BLaER1 (cell line): ENCODE measurements around the gene FASTKD3.
A peak's percentile ranks its signal among the peaks of the same experiment; 100 is the strongest.
"Not testable (repeated sequence)": the region's sequence is repeated elsewhere in the genome, so short reads cannot be mapped to it uniquely, and the experiment has no call there.

Experiments
- H3K27ac ChIP-seq: shearing (Covaris generic); formaldehyde crosslinking; 2 replicates; pipeline ENCODE4 v1.8.1; 2022
- H3K27me3 ChIP-seq: shearing (Covaris generic); formaldehyde crosslinking; 2 replicates; pipeline ENCODE4 v1.8.1; 2022
- H3K36me3 ChIP-seq: shearing (Covaris generic); formaldehyde crosslinking; 2 replicates; pipeline ENCODE4 v1.8.1; 2022
- H3K4me1 ChIP-seq: shearing (Covaris generic); formaldehyde crosslinking; 2 replicates; pipeline ENCODE4 v1.8.1; 2022
- H3K4me2 ChIP-seq: shearing (Covaris generic); formaldehyde crosslinking; 2 replicates; pipeline ENCODE4 v1.8.1; 2022
- H3K4me3 ChIP-seq: shearing (Covaris generic); formaldehyde crosslinking; 2 replicates; pipeline ENCODE4 v1.8.1; 2022
- H3K9ac ChIP-seq: shearing (Covaris generic); formaldehyde crosslinking; 2 replicates; pipeline ENCODE4 v1.8.1; 2022
- H3K9me3 ChIP-seq: shearing (Covaris generic); formaldehyde crosslinking; 2 replicates; pipeline ENCODE4 v1.8.1; 2022
- H4K20me1 ChIP-seq: shearing (Covaris generic); formaldehyde crosslinking; 2 replicates; pipeline ENCODE4 v1.8.1; 2022
- Cebpa-rat ChIP-seq: shearing (Covaris generic); IDR thresholded peaks from 2 replicates; pipeline ENCODE4 v1.8.1; 2022

The FASTKD3 gene

GRCh38 chr5:7868773-7869473, at the start of gene FASTKD3, which contains the start of gene MTRR:
FASTKD3 (minus strand) TSS chr5:7869031; CDS start chr5:7868083, 948 bp downstream.
MTRR (plus strand) TSS chr5:7869148; CDS start chr5:7870795, 1,647 bp downstream.
- Histone ChIP-seq H3K36me3 (peaks cover 28% of the 10 kb centered on the region), H3K4me2 (peak within 1 kb of the TSS; percentile 88), H4K20me1 (peaks cover 49% of the 10 kb centered on the region), H3K9me3 (no peaks in the 10 kb centered on the region), H3K9ac (peak within 1 kb of the TSS; percentile 93), H3K4me3 (peak within 1 kb of the TSS; percentile 92), H3K27me3 (no peaks in the 10 kb centered on the region), H3K27ac (peak within 1 kb of the TSS; percentile 90), H3K4me1 (peaks cover 63% of the 10 kb centered on the region)
- no peak for TF ChIP-seq Cebpa-rat

GRCh38 chr5:7917130-7918123, 48.6 kb upstream of the FASTKD3 start:
- Histone ChIP-seq H3K9ac (no peak overlapping the region), H4K20me1 (no peaks in the 10 kb centered on the region), H3K27ac (no peak overlapping the region), H3K36me3 (no peaks in the 10 kb centered on the region), H3K4me2 (no peak overlapping the region), H3K4me3 (no peak overlapping the region), H3K27me3 (no peaks in the 10 kb centered on the region), H3K9me3 (peaks cover 18% of the 10 kb centered on the region), H3K4me1 (no peaks in the 10 kb centered on the region)
- TF ChIP-seq Cebpa-rat, result no peak

- H3K27ac ChIP-seq, result no peak overlapping the region
- no peak overlapping the region for H3K9ac ChIP-seq
- H3K4me3 ChIP-seq, result no peak overlapping the region
- H3K4me1 ChIP-seq, result no peaks in the 10 kb centered on the region
- no peak overlapping the region for H3K4me2 ChIP-seq
- peaks cover 29% of the 10 kb centered on the region for H3K9me3 ChIP-seq
- TF ChIP-seq Cebpa-rat, result no peak
- no peaks in the 10 kb centered on the region for H4K20me1 ChIP-seq
- no peaks in the 10 kb centered on the region for H3K27me3 ChIP-seq
- H3K36me3 ChIP-seq, result peaks cover 11% of the 10 kb centered on the region
These were observed 47.5 kb upstream of the FASTKD3 start for GRCh38 chr5:7916171-7916804.

GRCh38 chr5:7911429-7911771, 42.6 kb upstream of the FASTKD3 start:
- H3K9me3 ChIP-seq, result peaks cover 51% of the 10 kb centered on the region
- H3K27me3 ChIP-seq, H3K4me2 ChIP-seq, H4K20me1 ChIP-seq, H3K9ac ChIP-seq, H3K27ac ChIP-seq, H3K4me1 ChIP-seq, H3K4me3 ChIP-seq: not testable (repeated sequence)
- H3K36me3 ChIP-seq, result peaks cover 34% of the 10 kb centered on the region

- Histone ChIP-seq H3K27me3 (no peaks in the 10 kb centered on the region), H3K4me3 (no peak overlapping the region), H3K36me3 (peaks cover 38% of the 10 kb centered on the region), H3K9ac (no peak overlapping the region), H3K27ac (no peak overlapping the region), H4K20me1 (no peaks in the 10 kb centered on the region), H3K4me2 (no peak overlapping the region), H3K4me1 (no peaks in the 10 kb centered on the region), H3K9me3 (peaks cover 51% of the 10 kb centered on the region)
- no peak for TF ChIP-seq Cebpa-rat
These were observed 42.1 kb upstream of the FASTKD3 start for GRCh38 chr5:7910738-7911428.

- H3K9me3 ChIP-seq, result peaks cover 51% of the 10 kb centered on the region
- TF ChIP-seq Cebpa-rat, result no peak
- H3K4me2 ChIP-seq, result no peak overlapping the region
- no peak overlapping the region for H3K9ac ChIP-seq
- no peaks in the 10 kb centered on the region for H3K27me3 ChIP-seq
- no peak overlapping the region for H3K4me3 ChIP-seq
- no peaks in the 10 kb centered on the region for H3K4me1 ChIP-seq
- no peak overlapping the region for H3K27ac ChIP-seq
- H3K36me3 ChIP-seq, result peaks cover 63% of the 10 kb centered on the region
- H4K20me1 ChIP-seq, result no peaks in the 10 kb centered on the region
These were observed 39.5 kb upstream of the FASTKD3 start for GRCh38 chr5:7908317-7908716.

- no peak for TF ChIP-seq Cebpa-rat
- H3K36me3 ChIP-seq, result peaks cover 70% of the 10 kb centered on the region
These were observed 38.8 kb upstream of the FASTKD3 start for GRCh38 chr5:7907612-7908011.

GRCh38 chr5:7904170-7904569, 35.3 kb upstream of the FASTKD3 start:
- no peak for TF ChIP-seq Cebpa-rat
- Histone ChIP-seq H3K4me3 (no peak overlapping the region), H4K20me1 (no peaks in the 10 kb centered on the region), H3K4me1 (no peaks in the 10 kb centered on the region), H3K9ac (no peak overlapping the region), H3K27ac (no peak overlapping the region), H3K36me3 (peaks cover 84% of the 10 kb centered on the region), H3K27me3 (no peaks in the 10 kb centered on the region), H3K9me3 (peaks cover 22% of the 10 kb centered on the region), H3K4me2 (no peak overlapping the region)

More at GRCh38 chr5:7907612-7908011, 38.8 kb upstream of the FASTKD3 start:
- no peak overlapping the region for H3K9ac ChIP-seq
- no peak overlapping the region for H3K4me3 ChIP-seq
- no peaks in the 10 kb centered on the region for H3K4me1 ChIP-seq
- peaks cover 47% of the 10 kb centered on the region for H3K9me3 ChIP-seq
- H3K27me3 ChIP-seq, result no peaks in the 10 kb centered on the region
- no peaks in the 10 kb centered on the region for H4K20me1 ChIP-seq
- no peak overlapping the region for H3K27ac ChIP-seq
- no peak overlapping the region for H3K4me2 ChIP-seq
